IMR-90 (cell line): Measurements from ENCODE around the gene CDH23. TPM values are rescaled to one million over a fixed set of nuclear protein-coding genes. Genes with fewer than 3 reads are reported as not detected.

Source experiments
- ATAC-seq: fragments of 200-7000 bp; cut with Tn5 transposase; 2 replicates; pipeline ENCODE4 v1.9.1; 2020; ENCODE audit warnings: low read depth, mild to moderate bottlenecking, moderate library complexity
- BruUV-seq: library from RNA; stranded (reverse); fragments of 400-500 nt; replicated peaks from 2 replicates; lab custom pipeline; 2021; lab: Mats Ljungman, UMichigan
- CTCF ChIA-PET: fragments of 300-600 bp; formaldehyde crosslinking; extraction: SDS; loops from one replicate; lab custom pipeline; 2021; ENCODE audit warnings: antibody characterized with exemption; lab: Yijun Ruan, JAX
- POLR2A ChIA-PET: fragments of 300-600 bp; sonication (Branson Sonifier 250); formaldehyde crosslinking; loops from one replicate; lab custom pipeline; 2022; ENCODE audit warnings: antibody characterized with exemption; ENCODE audit not compliant: unreplicated experiment; lab: Charles Lee
- DNase-seq: peaks from one replicate; pipeline ENCODE4 v3.0.0; 2013
- H2AFZ ChIP-seq: replicated peaks from 2 replicates; pipeline ENCODE3; 2013; ENCODE audit warnings: low read length, mild to moderate bottlenecking; ENCODE audit not compliant: poor library complexity
- H2AK5ac ChIP-seq: 2 replicates; pipeline ENCODE4 v1.6.1; 2013; ENCODE audit warnings: low read depth, low read length, inconsistent platforms
- H2AK9ac ChIP-seq: replicated peaks from 2 replicates; pipeline ENCODE3; 2013; ENCODE audit warnings: mild to moderate bottlenecking, low read depth, low read length, moderate library complexity; ENCODE audit not compliant: poor library complexity
- H2BK120ac ChIP-seq: 2 replicates; pipeline ENCODE4 v1.6.1; 2013; ENCODE audit warnings: low read depth, low read length, inconsistent platforms
- H2BK15ac ChIP-seq: 3 replicates; pipeline ENCODE4 v1.6.1; 2013; ENCODE audit warnings: low read depth, low read length, inconsistent platforms
- H2BK20ac ChIP-seq: 2 replicates; pipeline ENCODE4 v1.6.1; 2013; ENCODE audit warnings: low read depth, mild to moderate bottlenecking, inconsistent platforms, low read length, moderate library complexity
- H2BK5ac ChIP-seq: 2 replicates; pipeline ENCODE4 v1.6.1; 2013; ENCODE audit warnings: mild to moderate bottlenecking, low read depth, low read length, inconsistent platforms; ENCODE audit not compliant: poor library complexity, severe bottlenecking
- H3K14ac ChIP-seq: replicated peaks from 2 replicates; pipeline ENCODE4 v1.6.1; 2013; ENCODE audit warnings: low read depth, low read length, inconsistent platforms
- H3K18ac ChIP-seq: 2 replicates; pipeline ENCODE4 v1.6.1; 2013; ENCODE audit warnings: low read depth, low read length, control low read depth
- H3K23ac ChIP-seq: 2 replicates; pipeline ENCODE4 v1.6.1; 2013; ENCODE audit warnings: low read depth, low read length, inconsistent platforms
- H3K27ac ChIP-seq: 2 replicates; pipeline ENCODE4 v1.5.1; 2013; ENCODE audit warnings: mild to moderate bottlenecking, control low read depth, low read length; ENCODE audit not compliant: insufficient read depth
- H3K27me3 ChIP-seq: 2 replicates; pipeline ENCODE4 v1.6.1; 2013; ENCODE audit warnings: low read length; ENCODE audit not compliant: control insufficient read depth, insufficient read depth
- H3K36me3 ChIP-seq: 2 replicates; pipeline ENCODE4 v1.6.1; 2013; ENCODE audit warnings: low read length, mixed read lengths; ENCODE audit not compliant: control insufficient read depth, insufficient read depth
- H3K4ac ChIP-seq: 2 replicates; pipeline ENCODE4 v1.6.1; 2013; ENCODE audit warnings: low read depth, low read length, inconsistent platforms
- H3K4me1 ChIP-seq: 2 replicates; pipeline ENCODE4 v1.6.1; 2013; ENCODE audit warnings: low read length, mixed read lengths; ENCODE audit not compliant: control insufficient read depth, insufficient read depth
- H3K4me2 ChIP-seq: 2 replicates; pipeline ENCODE4 v1.6.1; 2013; ENCODE audit warnings: low read depth, mild to moderate bottlenecking, control low read depth, low read length, moderate library complexity
- H3K4me3 ChIP-seq: 2 replicates; pipeline ENCODE4 v1.5.1; 2013; ENCODE audit warnings: low read depth, mild to moderate bottlenecking, control low read depth, low read length, moderate library complexity; ENCODE audit not compliant: insufficient read depth
- H3K56ac ChIP-seq: 2 replicates; pipeline ENCODE4 v1.6.1; 2013; ENCODE audit warnings: low read length, inconsistent platforms; ENCODE audit not compliant: insufficient read depth; ENCODE audit errors: extremely low read depth
- H3K79me1 ChIP-seq, 2 experiments: 2 replicates each; pipeline ENCODE4 v1.6.1; 2013; ENCODE audit warnings: low read length in 2 of 2, inconsistent platforms in 1 of 2, low read depth in 1 of 2
- H3K9ac ChIP-seq: 2 replicates; pipeline ENCODE4 v1.6.1; 2013; ENCODE audit warnings: low read depth, low read length, control low read depth
- H3K9me1 ChIP-seq: 2 replicates; pipeline ENCODE4 v1.6.1; 2013; ENCODE audit warnings: low read length, inconsistent platforms; ENCODE audit not compliant: insufficient read depth
- H3K9me3 ChIP-seq: 2 replicates; pipeline ENCODE4 v1.6.1; 2013; ENCODE audit warnings: low read length; ENCODE audit not compliant: control insufficient read depth, insufficient read depth
- H4K20me1 ChIP-seq: 2 replicates; pipeline ENCODE4 v1.6.1; 2013; ENCODE audit warnings: low read length, inconsistent platforms; ENCODE audit not compliant: insufficient read depth
- H4K5ac ChIP-seq: 2 replicates; pipeline ENCODE4 v1.6.1; 2013; ENCODE audit warnings: mild to moderate bottlenecking, low read depth, low read length, control low read depth
- H4K8ac ChIP-seq, 2 experiments: 2 replicates each; pipeline ENCODE4 v1.6.1; 2013; ENCODE audit warnings: low read depth in 2 of 2, low read length in 2 of 2, control low read depth in 1 of 2, inconsistent platforms in 1 of 2
- H4K91ac ChIP-seq: 2 replicates; pipeline ENCODE4 v1.6.1; 2013; ENCODE audit warnings: low read depth, low read length, inconsistent platforms; ENCODE audit not compliant: insufficient read depth
- CEBPB ChIP-seq: IDR thresholded peaks from 2 replicates; pipeline ENCODE4 v1.6.1; 2012; ENCODE audit warnings: low read depth, low read length, improper control_type of control experiment
- FOS ChIP-seq: fragments of 150-350 bp; IDR thresholded peaks from 2 replicates; pipeline ENCODE4 v1.6.1; 2016; ENCODE audit warnings: low read depth, low read length
- MAFK ChIP-seq: IDR thresholded peaks from 2 replicates; pipeline ENCODE4 v1.6.1; 2012; ENCODE audit warnings: low read depth, low read length, improper control_type of control experiment
- MAZ ChIP-seq: IDR thresholded peaks from 2 replicates; pipeline ENCODE4 v1.6.1; 2012; ENCODE audit warnings: low read depth, mild to moderate bottlenecking, low read length, improper control_type of control experiment, moderate library complexity, borderline replicate concordance
- MXI1 ChIP-seq: IDR thresholded peaks from 2 replicates; pipeline ENCODE4 v1.6.1; 2012; ENCODE audit warnings: low read depth, mild to moderate bottlenecking, low read length, moderate library complexity, borderline replicate concordance
- POLR2A ChIP-seq: IDR thresholded peaks from 2 replicates; pipeline ENCODE4 v1.6.1; 2012; ENCODE audit warnings: mild to moderate bottlenecking, low read depth, low read length
- RCOR1 ChIP-seq: IDR thresholded peaks from 2 replicates; pipeline ENCODE4 v1.6.1; 2012; ENCODE audit warnings: mild to moderate bottlenecking, low read length, improper control_type of control experiment; ENCODE audit not compliant: insufficient replicate concordance
- RFX5 ChIP-seq: IDR thresholded peaks from 2 replicates; pipeline ENCODE4 v1.8.0; 2012; ENCODE audit warnings: low read depth, mild to moderate bottlenecking, low read length, moderate library complexity
- SMC3 ChIP-seq: fragments of 150-350 bp; IDR thresholded peaks from 2 replicates; pipeline ENCODE4 v1.6.1; 2016; ENCODE audit warnings: low read depth, mild to moderate bottlenecking, antibody characterized with exemption, low read length, moderate library complexity
- WGBS, 2 experiments: methylation state at CpG; one replicate each; pipeline versions ENCODE4 v1.1.5 to v1.1.7; 2013; ENCODE audit warnings: missing lambda C conversion rate in 2 of 2; ENCODE audit not compliant: insufficient read length in 1 of 2; ENCODE audit errors: extremely low coverage in 2 of 2; 5-methylcytosine and 5-hydroxymethylcytosine counted together
- dilution Hi-C: fragments of 300-500 bp; cut with HindIII; formaldehyde crosslinking; loops from one replicate; pipeline ENCODE4 v1.14.3; 2018; ENCODE audit warnings: low sequenced_read_pairs; ENCODE audit not compliant: unreplicated experiment
- in situ Hi-C: fragments of 300-500 bp; cut with MboI; formaldehyde crosslinking; loops from 3 replicates; pipeline ENCODE4 v1.14.3; 2019; ENCODE audit warnings: low sequenced_read_pairs, inconsistent platforms, mixed read lengths
- intact Hi-C: fragments of 100-400 bp; cut with micrococcal nuclease; formaldehyde crosslinking; loops from 2 replicates; pipeline ENCODE4 v1.10.0; 2022
- polyA plus RNA-seq, 3 experiments: library from polyadenylated mRNA; depleted of rRNA; stranded (reverse); fragments of >200 nt; gene quantifications; 2 replicates each; pipeline ENCODE4 v1.2.3, GENCODE V29; 2012; ENCODE audit warnings: low replicate concordance in 1 of 3
- total RNA-seq: library from RNA; depleted of rRNA; stranded (reverse); fragments of >200 nt; gene quantifications from 2 replicates; pipeline ENCODE4 v1.2.3, GENCODE V29; 2012
- TF ChIP-seq, protein P1 (sequence below): conservative IDR thresholded peaks from 2 replicates; pipeline ENCODE4 v1.5.1; 2012; ENCODE audit warnings: mild to moderate bottlenecking, low read depth, low read length, improper control_type of control experiment

Gene CDH23
- total and polyA plus RNA-seq, 2 of the 4 experiments (the other 2 are of a cell fraction), result under 0.01 to 0.03 TPM

DNA sequence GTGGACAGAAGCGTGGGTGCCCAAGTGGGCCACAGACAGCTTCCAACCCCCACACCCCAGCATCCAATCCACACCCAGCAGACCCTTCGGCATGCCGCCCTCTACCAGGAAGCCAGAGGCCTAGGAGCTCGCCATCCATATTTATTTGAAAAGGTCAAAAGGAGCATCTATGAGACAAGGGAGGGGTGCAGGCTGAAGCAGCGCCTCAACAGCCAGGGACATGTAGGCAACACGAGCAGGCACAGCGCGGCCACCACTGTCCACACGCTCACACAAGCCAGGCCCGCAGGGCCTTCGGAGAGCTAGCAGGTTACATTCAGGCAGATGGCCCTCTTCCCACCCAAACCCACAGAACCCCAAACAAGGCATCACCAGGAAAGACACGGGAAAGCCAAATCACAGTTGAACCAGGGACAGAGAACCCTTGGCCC, 419.7 kb downstream of the CDH23 start:
- H2AK5ac ChIP-seq, result no peak overlapping the region
- no peak overlapping the region for H3K4me3 ChIP-seq
- H4K20me1 ChIP-seq, result peaks cover 22% of the 10 kb centered on the region
- H2BK20ac ChIP-seq, result no peak overlapping the region
- no peaks in the 10 kb centered on the region for H3K27me3 ChIP-seq
- H3K4me2 ChIP-seq, result no peak overlapping the region
- H3K18ac ChIP-seq, result no peak overlapping the region
- H3K56ac ChIP-seq, result no peak overlapping the region
- no peak overlapping the region for H2BK15ac ChIP-seq
- no peak overlapping the region for H3K27ac ChIP-seq
- dilution Hi-C loops, result no loop called here
- no peaks in the 10 kb centered on the region for H3K9me3 ChIP-seq
- ATAC-seq, result no peak
- no peaks in the 10 kb centered on the region for H3K4me1 ChIP-seq
- TF ChIP-seq MAZ (no peak), POLR2A (no peak), MAFK (no peak), RFX5 (no peak), SMC3 (no peak), RCOR1 (no peak), MXI1 (no peak), CEBPB (no peak), FOS (no peak)
- TF ChIP-seq, protein P1, sequence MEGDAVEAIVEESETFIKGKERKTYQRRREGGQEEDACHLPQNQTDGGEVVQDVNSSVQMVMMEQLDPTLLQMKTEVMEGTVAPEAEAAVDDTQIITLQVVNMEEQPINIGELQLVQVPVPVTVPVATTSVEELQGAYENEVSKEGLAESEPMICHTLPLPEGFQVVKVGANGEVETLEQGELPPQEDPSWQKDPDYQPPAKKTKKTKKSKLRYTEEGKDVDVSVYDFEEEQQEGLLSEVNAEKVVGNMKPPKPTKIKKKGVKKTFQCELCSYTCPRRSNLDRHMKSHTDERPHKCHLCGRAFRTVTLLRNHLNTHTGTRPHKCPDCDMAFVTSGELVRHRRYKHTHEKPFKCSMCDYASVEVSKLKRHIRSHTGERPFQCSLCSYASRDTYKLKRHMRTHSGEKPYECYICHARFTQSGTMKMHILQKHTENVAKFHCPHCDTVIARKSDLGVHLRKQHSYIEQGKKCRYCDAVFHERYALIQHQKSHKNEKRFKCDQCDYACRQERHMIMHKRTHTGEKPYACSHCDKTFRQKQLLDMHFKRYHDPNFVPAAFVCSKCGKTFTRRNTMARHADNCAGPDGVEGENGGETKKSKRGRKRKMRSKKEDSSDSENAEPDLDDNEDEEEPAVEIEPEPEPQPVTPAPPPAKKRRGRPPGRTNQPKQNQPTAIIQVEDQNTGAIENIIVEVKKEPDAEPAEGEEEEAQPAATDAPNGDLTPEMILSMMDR, result no peak
- no peak overlapping the region for H2AK9ac ChIP-seq
- POLR2A ChIA-PET, result no interaction called here
- CTCF ChIA-PET, result no interaction called here
- H3K4ac ChIP-seq, result no peak overlapping the region
- no peak overlapping the region for H3K9ac ChIP-seq
- no peak overlapping the region for H2BK120ac ChIP-seq
- no peaks in the 10 kb centered on the region for H3K9me1 ChIP-seq
- H4K5ac ChIP-seq, result no peak overlapping the region
- DNase-seq, result no peak
- no peak overlapping the region for H3K23ac ChIP-seq
- no peak overlapping the region for H3K14ac ChIP-seq
- WGBS, 2 experiments, result 100% methylated on average over 1 of the region's 12 CpGs; no CpG with 5 or more reads in 1 of the 2 experiments
- no peak overlapping the region for H2AFZ ChIP-seq
- no peak overlapping the region for H2BK5ac ChIP-seq
- no peaks in the 10 kb centered on the region for H3K79me1 ChIP-seq
- H4K91ac ChIP-seq, result no peak overlapping the region
- no peak overlapping the region for H4K8ac ChIP-seq
- intact Hi-C loops, result no loop called here
- BruUV-seq, result no TSS peak
- in situ Hi-C loops, result loop anchor here (10.0 kb wide), 2 partner anchors 432 to 502 kb away; partner anchors contain the start of gene SLC29A3
- peaks cover 58% of the 10 kb centered on the region for H3K36me3 ChIP-seq
